ENCODE measurements around the gene ADAMTS6.

The ADAMTS6 gene

GRCh38 chr5:65462139-65462705 is 19.5 kb downstream of the ADAMTS6 start:
- H3K4me1 ChIP-seq (ENCODE audit: insufficient read depth, low read length) = peaks cover 5% of the 10 kb centered on the region
- no peaks in the 10 kb centered on the region for H3K9me3 ChIP-seq (ENCODE audit: low read length)
- no peak overlapping the region for H3K9ac ChIP-seq (ENCODE audit: low read length)
- H3K27ac ChIP-seq (ENCODE audit: low read depth, low read length) = no peak overlapping the region
- no peaks in the 10 kb centered on the region for H3K27me3 ChIP-seq (ENCODE audit: control insufficient read depth in 1 of 2, insufficient read depth in 2 of 2, low read length in 2 of 2)
- H3K4me3 ChIP-seq (ENCODE audit: low read depth in 1 of 2, low read length in 2 of 2) = no peak overlapping the region
- H3K36me3 ChIP-seq (ENCODE audit: insufficient read depth, low read length) = no peaks in the 10 kb centered on the region

GRCh38 chr5:65461490-65461889 is 20.2 kb downstream of the ADAMTS6 start:
- no peaks in the 10 kb centered on the region for H3K27me3 ChIP-seq (ENCODE audit: control insufficient read depth in 1 of 2, insufficient read depth in 2 of 2, low read length in 2 of 2)
- no peak overlapping the region for H3K27ac ChIP-seq (ENCODE audit: low read depth, low read length)
- no peak overlapping the region for H3K4me3 ChIP-seq (ENCODE audit: low read depth in 1 of 2, low read length in 2 of 2)
- H3K36me3 ChIP-seq (ENCODE audit: insufficient read depth, low read length) = no peaks in the 10 kb centered on the region
- H3K9me3 ChIP-seq (ENCODE audit: low read length) = no peaks in the 10 kb centered on the region
- H3K4me1 ChIP-seq (ENCODE audit: insufficient read depth, low read length) = peaks cover 5% of the 10 kb centered on the region
- no peak overlapping the region for H3K9ac ChIP-seq (ENCODE audit: low read length)

GRCh38 chr5:65459995-65460394 is 21.7 kb downstream of the ADAMTS6 start:
- H3K9me3 ChIP-seq (ENCODE audit: low read length) = no peaks in the 10 kb centered on the region
- no peak overlapping the region for H3K9ac ChIP-seq (ENCODE audit: low read length)
- no peak overlapping the region for H3K4me3 ChIP-seq (ENCODE audit: low read depth in 1 of 2, low read length in 2 of 2)
- H3K27ac ChIP-seq (ENCODE audit: low read depth, low read length) = no peak overlapping the region
- H3K4me1 ChIP-seq (ENCODE audit: insufficient read depth, low read length) = peaks cover 5% of the 10 kb centered on the region
- H3K27me3 ChIP-seq (ENCODE audit: control insufficient read depth in 1 of 2, insufficient read depth in 2 of 2, low read length in 2 of 2) = no peaks in the 10 kb centered on the region
- no peaks in the 10 kb centered on the region for H3K36me3 ChIP-seq (ENCODE audit: insufficient read depth, low read length)

GRCh38 chr5:65455064-65455463 is 26.7 kb downstream of the ADAMTS6 start:
- Histone ChIP-seq H3K9me3 (ENCODE audit: low read length) (no peaks in the 10 kb centered on the region), H3K36me3 (ENCODE audit: insufficient read depth, low read length) (no peaks in the 10 kb centered on the region), H3K4me1 (ENCODE audit: insufficient read depth, low read length) (no peaks in the 10 kb centered on the region), H3K9ac (ENCODE audit: low read length) (no peak overlapping the region), H3K27me3 (ENCODE audit: control insufficient read depth in 1 of 2, insufficient read depth in 2 of 2, low read length in 2 of 2) (no peaks in the 10 kb centered on the region), H3K4me3 (ENCODE audit: low read depth in 1 of 2, low read length in 2 of 2) (no peak overlapping the region), H3K27ac (ENCODE audit: low read depth, low read length) (no peak overlapping the region)

- no peaks in the 10 kb centered on the region for H3K9me3 ChIP-seq (ENCODE audit: low read length)
- H3K4me3 ChIP-seq (ENCODE audit: low read depth in 1 of 2, low read length in 2 of 2) = no peak overlapping the region
- H3K9ac ChIP-seq (ENCODE audit: low read length) = no peak overlapping the region
- H3K27ac ChIP-seq (ENCODE audit: low read depth, low read length) = no peak overlapping the region
- no peaks in the 10 kb centered on the region for H3K36me3 ChIP-seq (ENCODE audit: insufficient read depth, low read length)
- H3K4me1 ChIP-seq (ENCODE audit: insufficient read depth, low read length) = no peaks in the 10 kb centered on the region
- H3K27me3 ChIP-seq (ENCODE audit: control insufficient read depth in 1 of 2, insufficient read depth in 2 of 2, low read length in 2 of 2) = no peaks in the 10 kb centered on the region
These were observed 30.3 kb downstream of the ADAMTS6 start for GRCh38 chr5:65451436-65451835.

- Histone ChIP-seq H3K27ac (ENCODE audit: low read depth, low read length) (no peak overlapping the region), H3K36me3 (ENCODE audit: insufficient read depth, low read length) (no peaks in the 10 kb centered on the region), H3K4me3 (ENCODE audit: low read depth in 1 of 2, low read length in 2 of 2) (no peak overlapping the region), H3K9me3 (ENCODE audit: low read length) (no peaks in the 10 kb centered on the region), H3K27me3 (ENCODE audit: control insufficient read depth in 1 of 2, insufficient read depth in 2 of 2, low read length in 2 of 2) (no peaks in the 10 kb centered on the region), H3K9ac (ENCODE audit: low read length) (no peak overlapping the region), H3K4me1 (ENCODE audit: insufficient read depth, low read length) (no peaks in the 10 kb centered on the region)
These were observed 35.0 kb downstream of the ADAMTS6 start for GRCh38 chr5:65446682-65447081.

- no peaks in the 10 kb centered on the region for H3K9me3 ChIP-seq (ENCODE audit: low read length)
- H3K36me3 ChIP-seq (ENCODE audit: insufficient read depth, low read length) = no peaks in the 10 kb centered on the region
- H3K27me3 ChIP-seq (ENCODE audit: control insufficient read depth in 1 of 2, insufficient read depth in 2 of 2, low read length in 2 of 2) = no peaks in the 10 kb centered on the region
- no peak overlapping the region for H3K27ac ChIP-seq (ENCODE audit: low read depth, low read length)
- H3K9ac ChIP-seq (ENCODE audit: low read length) = no peak overlapping the region
- H3K4me3 ChIP-seq (ENCODE audit: low read depth in 1 of 2, low read length in 2 of 2) = no peak overlapping the region
- no peaks in the 10 kb centered on the region for H3K4me1 ChIP-seq (ENCODE audit: insufficient read depth, low read length)
These were observed 39.9 kb downstream of the ADAMTS6 start for GRCh38 chr5:65441800-65442199.

- Histone ChIP-seq H3K9ac (ENCODE audit: low read length) (no peak overlapping the region), H3K4me3 (ENCODE audit: low read depth in 1 of 2, low read length in 2 of 2) (no peak overlapping the region), H3K27me3 (ENCODE audit: control insufficient read depth in 1 of 2, insufficient read depth in 2 of 2, low read length in 2 of 2) (no peaks in the 10 kb centered on the region), H3K36me3 (ENCODE audit: insufficient read depth, low read length) (no peaks in the 10 kb centered on the region), H3K27ac (ENCODE audit: low read depth, low read length) (no peak overlapping the region), H3K4me1 (ENCODE audit: insufficient read depth, low read length) (no peaks in the 10 kb centered on the region), H3K9me3 (ENCODE audit: low read length) (no peaks in the 10 kb centered on the region)
These were observed 41.3 kb downstream of the ADAMTS6 start for GRCh38 chr5:65440456-65440855.

GRCh38 chr5:65434122-65434521 is 47.6 kb downstream of the ADAMTS6 start:
- Histone ChIP-seq H3K9me3 (ENCODE audit: low read length) (no peaks in the 10 kb centered on the region), H3K27me3 (ENCODE audit: control insufficient read depth in 1 of 2, insufficient read depth in 2 of 2, low read length in 2 of 2) (no peaks in the 10 kb centered on the region), H3K4me3 (ENCODE audit: low read depth in 1 of 2, low read length in 2 of 2) (no peak overlapping the region), H3K36me3 (ENCODE audit: insufficient read depth, low read length) (no peaks in the 10 kb centered on the region), H3K27ac (ENCODE audit: low read depth, low read length) (no peak overlapping the region), H3K4me1 (ENCODE audit: insufficient read depth, low read length) (no peaks in the 10 kb centered on the region), H3K9ac (ENCODE audit: low read length) (no peak overlapping the region)

- Histone ChIP-seq H3K27me3 (ENCODE audit: control insufficient read depth in 1 of 2, insufficient read depth in 2 of 2, low read length in 2 of 2) (no peaks in the 10 kb centered on the region), H3K27ac (ENCODE audit: low read depth, low read length) (no peak overlapping the region), H3K4me3 (ENCODE audit: low read depth in 1 of 2, low read length in 2 of 2) (no peak overlapping the region), H3K36me3 (ENCODE audit: insufficient read depth, low read length) (no peaks in the 10 kb centered on the region), H3K4me1 (ENCODE audit: insufficient read depth, low read length) (no peaks in the 10 kb centered on the region), H3K9me3 (ENCODE audit: low read length) (no peaks in the 10 kb centered on the region), H3K9ac (ENCODE audit: low read length) (no peak overlapping the region)
These were observed 55.1 kb downstream of the ADAMTS6 start for GRCh38 chr5:65426656-65427055.

- Histone ChIP-seq H3K4me3 (ENCODE audit: low read depth in 1 of 2, low read length in 2 of 2) (no peak overlapping the region), H3K27ac (ENCODE audit: low read depth, low read length) (no peak overlapping the region), H3K4me1 (ENCODE audit: insufficient read depth, low read length) (no peaks in the 10 kb centered on the region), H3K36me3 (ENCODE audit: insufficient read depth, low read length) (no peaks in the 10 kb centered on the region), H3K9me3 (ENCODE audit: low read length) (no peaks in the 10 kb centered on the region), H3K9ac (ENCODE audit: low read length) (no peak overlapping the region), H3K27me3 (ENCODE audit: control insufficient read depth in 1 of 2, insufficient read depth in 2 of 2, low read length in 2 of 2) (no peaks in the 10 kb centered on the region)
These were observed 58.1 kb downstream of the ADAMTS6 start for GRCh38 chr5:65423623-65424022.

- H3K9ac ChIP-seq (ENCODE audit: low read length) = no peak overlapping the region
- no peak overlapping the region for H3K4me3 ChIP-seq (ENCODE audit: low read depth in 1 of 2, low read length in 2 of 2)
- H3K27ac ChIP-seq (ENCODE audit: low read depth, low read length) = no peak overlapping the region
- no peaks in the 10 kb centered on the region for H3K36me3 ChIP-seq (ENCODE audit: insufficient read depth, low read length)
- no peaks in the 10 kb centered on the region for H3K9me3 ChIP-seq (ENCODE audit: low read length)
- no peaks in the 10 kb centered on the region for H3K4me1 ChIP-seq (ENCODE audit: insufficient read depth, low read length)
- H3K27me3 ChIP-seq (ENCODE audit: control insufficient read depth in 1 of 2, insufficient read depth in 2 of 2, low read length in 2 of 2) = no peaks in the 10 kb centered on the region
These were observed 63.1 kb downstream of the ADAMTS6 start for GRCh38 chr5:65418661-65419060.
